Activated CD8-positive, alpha-beta memory T cell treated with anti-CD3 and anti-CD28 coated beads for 36 hours (primary cell): Measurements from ENCODE around the gene EFCAB8. TPM values are rescaled to one million over a fixed set of nuclear protein-coding genes. Genes with fewer than 3 reads are reported as not detected.
"Not testable (repeated sequence)": the region's sequence is repeated elsewhere in the genome, so short reads cannot be mapped to it uniquely, and the experiment has no call there.

Source experiments
- CTCF ChIA-PET: fragments of 350-600 bp; sonication (Branson Sonifier 250); formaldehyde crosslinking; loops from one replicate; lab custom pipeline; 2021; ENCODE audit warnings: antibody characterized with exemption; lab: Charles Lee
- POLR2A ChIA-PET: fragments of 350-600 bp; sonication (Branson Sonifier 250); formaldehyde crosslinking; loops from one replicate; lab custom pipeline; 2021; ENCODE audit warnings: antibody characterized with exemption; lab: Charles Lee
- total RNA-seq, 2 experiments: library from RNA; stranded (reverse); gene quantifications; one replicate each; pipeline ENCODE4 v1.2.3, GENCODE V29; 2021

EFCAB8 gene
- total RNA-seq, 2 experiments from 2014 or later, result 0.21 to 0.94 TPM

DNA sequence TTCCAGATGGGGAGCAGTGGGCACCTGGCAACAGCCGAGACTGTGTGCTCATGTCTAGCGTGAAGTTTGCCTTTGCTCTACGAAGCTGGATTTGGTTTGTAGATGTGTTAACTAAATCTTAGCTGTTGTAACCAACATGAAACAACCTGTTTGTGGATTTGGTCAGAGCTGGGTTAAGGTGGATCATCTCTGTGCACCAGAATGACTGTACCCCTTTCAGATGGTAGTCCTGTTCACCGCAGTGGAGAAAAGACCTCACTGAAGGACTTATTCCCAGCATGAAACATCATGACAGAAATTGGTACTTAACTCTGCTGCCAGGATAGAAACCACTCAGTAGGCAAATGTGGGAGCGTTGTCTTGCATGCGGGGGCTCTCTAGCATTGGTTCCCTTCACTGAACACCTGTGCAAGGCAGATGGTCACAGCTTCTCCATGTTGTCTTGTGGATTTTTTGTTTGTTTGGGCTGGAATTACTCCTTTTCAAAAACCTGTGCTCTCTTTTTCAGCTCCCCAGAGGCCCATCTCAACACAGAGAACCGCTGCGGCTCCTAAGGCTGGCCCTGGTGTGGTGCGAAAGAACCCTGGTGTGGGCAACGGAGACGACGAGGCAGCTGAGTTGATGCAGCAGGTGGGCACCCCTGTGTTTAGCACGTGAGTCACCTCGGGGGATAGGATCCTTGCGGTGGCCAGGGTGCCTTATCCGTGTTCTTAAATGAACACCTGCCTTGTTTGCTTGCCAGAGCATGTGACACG is 19.3 kb upstream of the EFCAB8 start:
- POLR2A ChIA-PET, result interaction anchor here (1.0 kb wide), 1 partner anchor 19 kb away, joined by 4 read pairs; no protein-coding TSS in a partner anchor
- CTCF ChIA-PET, result no interaction called here

GRCh38 chr20:32839982-32840285 is 18.8 kb upstream of the EFCAB8 start:
- ChIA-PET POLR2A (no interaction called here), CTCF (no interaction called here)

DNA sequence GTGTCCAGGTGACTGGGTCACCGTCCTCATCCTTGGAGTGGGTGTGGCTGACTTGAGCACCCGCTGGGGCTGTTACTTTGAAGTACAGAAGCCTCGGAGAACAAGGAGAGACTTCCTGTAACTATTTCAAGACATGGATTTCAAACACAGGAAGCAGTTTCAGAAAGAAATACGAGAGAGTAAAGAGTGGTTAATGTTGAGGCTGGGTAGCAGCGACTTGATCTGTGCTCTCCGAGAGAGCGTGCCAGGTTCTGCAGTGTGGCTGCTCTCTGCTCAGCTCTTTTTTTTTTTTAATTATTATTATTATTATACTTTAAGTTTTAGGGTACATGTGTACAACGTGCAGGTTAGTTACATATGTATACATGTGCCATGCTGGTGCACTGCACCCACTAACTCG is 17.5 kb upstream of the EFCAB8 start:
- ChIA-PET CTCF (no interaction called here), POLR2A (no interaction called here)

- CTCF ChIA-PET, result no interaction called here
- POLR2A ChIA-PET, result no interaction called here
Measured at GRCh38 chr20:32841632-32842031, 17.1 kb upstream of the EFCAB8 start.

GRCh38 chr20:32842688-32843524 is 15.8 kb upstream of the EFCAB8 start:
- POLR2A ChIA-PET, result interaction anchor here (0.6 kb wide), 1 partner anchor 15 kb away, joined by 3 read pairs; no protein-coding TSS in a partner anchor
- CTCF ChIA-PET, result no interaction called here

GRCh38 chr20:32845786-32846185 is 12.9 kb upstream of the EFCAB8 start:
- ChIA-PET POLR2A (no interaction called here), CTCF (no interaction called here)

GRCh38 chr20:32846852-32847251 is 11.9 kb upstream of the EFCAB8 start:
- CTCF ChIA-PET, result no interaction called here
- POLR2A ChIA-PET, result no interaction called here

DNA sequence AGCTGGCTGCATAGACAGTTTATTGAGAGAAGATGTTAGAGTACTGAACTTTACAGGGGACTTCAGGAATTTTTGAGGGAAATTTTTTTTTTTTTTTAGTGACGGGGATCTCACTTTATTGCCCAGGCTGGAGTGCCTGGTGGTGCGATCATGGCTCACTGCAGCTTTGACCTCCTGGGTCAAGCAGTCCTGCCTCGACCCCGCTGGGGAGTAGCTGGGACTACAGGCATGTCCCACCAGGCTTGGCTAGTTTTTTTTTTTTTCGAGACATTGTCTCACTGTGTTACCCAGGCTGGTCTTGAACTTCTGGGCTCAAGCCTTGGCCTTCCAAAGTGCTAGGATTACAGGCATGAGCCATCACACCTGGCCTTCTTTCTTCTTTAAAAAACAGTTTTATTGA is 10.8 kb upstream of the EFCAB8 start:
- CTCF ChIA-PET, result no interaction called here
- POLR2A ChIA-PET, result no interaction called here

DNA sequence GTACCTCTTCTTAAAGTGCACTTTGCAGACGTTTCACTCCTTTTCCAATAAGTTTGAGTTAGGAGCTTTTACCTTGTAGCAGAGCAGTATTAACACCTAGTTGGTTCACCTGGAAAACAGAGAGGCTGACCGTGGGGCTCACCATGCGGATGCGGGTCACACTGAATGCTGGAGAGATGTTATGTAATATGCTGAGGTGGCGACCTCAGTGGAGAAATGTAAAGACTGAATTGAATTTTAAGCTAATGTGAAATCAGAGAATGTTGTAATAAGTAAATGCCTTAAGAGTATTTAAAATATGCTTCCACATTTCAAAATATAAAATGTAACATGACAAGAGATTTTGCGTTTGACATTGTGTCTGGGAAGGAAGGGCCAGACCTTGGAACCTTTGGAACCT is 9.9 kb upstream of the EFCAB8 start:
- ChIA-PET POLR2A (no interaction called here), CTCF (interaction anchor here (1.3 kb wide), 1 partner anchor 71 kb away, joined by 3 read pairs; no protein-coding TSS in a partner anchor)

GRCh38 chr20:32849577-32849976 is 9.1 kb upstream of the EFCAB8 start:
- POLR2A ChIA-PET, result no interaction called here
- CTCF ChIA-PET, result interaction anchor here (1.3 kb wide), 1 partner anchor 72 kb away, joined by 3 read pairs; no protein-coding TSS in a partner anchor

GRCh38 chr20:32855387-32855786 is 3.3 kb upstream of the EFCAB8 start:
- CTCF ChIA-PET, result interaction anchor here (1.0 kb wide), 1 partner anchor 77 kb away, joined by 4 read pairs; no protein-coding TSS in a partner anchor
- POLR2A ChIA-PET, result interaction anchor here (0.6 kb wide), 1 partner anchor 38 kb away, joined by 4 read pairs; no protein-coding TSS in a partner anchor

DNA sequence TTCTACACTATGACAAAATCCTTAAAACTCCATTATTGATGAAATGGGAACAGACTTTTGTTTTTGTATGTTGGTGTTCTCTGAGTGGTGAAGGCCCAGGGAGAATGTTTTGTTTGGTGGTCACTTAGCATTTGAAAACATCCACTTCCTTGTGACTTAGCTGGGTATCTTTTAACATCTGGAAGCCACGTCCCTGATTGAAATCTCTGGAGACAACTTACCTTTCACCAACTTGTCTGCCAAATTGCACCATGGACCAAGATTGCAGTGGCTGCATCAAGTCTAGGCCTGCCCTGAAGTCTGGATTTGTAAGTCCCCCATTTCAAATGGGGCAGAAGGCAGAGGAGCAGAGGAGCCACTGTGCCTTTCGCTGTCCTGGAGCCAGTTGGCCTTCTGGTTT is 534 bp upstream of the EFCAB8 start:
- CTCF ChIA-PET, result no interaction called here
- POLR2A ChIA-PET, result interaction anchor here (0.7 kb wide), 1 partner anchor 15 kb away, joined by 3 read pairs; no protein-coding TSS in a partner anchor

GRCh38 chr20:32861446-32861845 is 2.7 kb downstream of the EFCAB8 start:
- CTCF ChIA-PET, result no interaction called here
- POLR2A ChIA-PET, result no interaction called here

GRCh38 chr20:32869562-32869961 is 10.8 kb downstream of the EFCAB8 start:
- ChIA-PET POLR2A (no interaction called here), CTCF (no interaction called here)

GRCh38 chr20:32870526-32870925 is 11.8 kb downstream of the EFCAB8 start:
- CTCF ChIA-PET, POLR2A ChIA-PET: not testable (repeated sequence)

- ChIA-PET CTCF (no interaction called here), POLR2A (no interaction called here)
Measured at GRCh38 chr20:32870985-32871384, 12.3 kb downstream of the EFCAB8 start.

DNA sequence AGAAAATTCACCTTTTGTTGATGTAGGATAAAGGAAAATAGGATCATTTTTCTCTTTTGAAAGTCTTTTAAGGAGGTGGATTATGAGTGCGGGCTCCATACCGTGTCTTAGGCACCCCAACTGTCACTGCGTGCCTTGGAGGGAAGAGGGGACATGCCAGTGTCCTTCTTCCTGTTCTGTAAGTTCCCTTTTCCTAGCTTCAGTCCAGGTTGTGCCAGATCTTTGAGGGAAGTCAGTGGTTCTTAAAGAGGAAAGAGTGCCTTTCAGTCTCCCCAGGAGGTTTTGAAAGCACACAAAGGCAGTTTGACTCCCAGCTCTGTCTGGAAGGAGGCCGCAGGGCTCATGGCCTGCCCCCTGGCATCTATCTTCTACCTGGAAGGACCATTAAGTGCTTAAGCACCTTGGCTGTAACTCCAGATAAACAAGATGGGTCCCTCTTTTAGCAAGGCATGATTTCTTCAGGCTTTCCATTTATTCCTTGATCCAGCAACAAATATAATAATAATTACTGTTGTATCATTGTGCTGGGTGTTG is 13.0 kb downstream of the EFCAB8 start:
- ChIA-PET CTCF (no interaction called here), POLR2A (no interaction called here)

GRCh38 chr20:32872266-32872665 is 13.5 kb downstream of the EFCAB8 start:
- CTCF ChIA-PET, result no interaction called here
- POLR2A ChIA-PET, result no interaction called here

- CTCF ChIA-PET, result no interaction called here
Measured at GRCh38 chr20:32875673-32876072, 16.9 kb downstream of the EFCAB8 start.

DNA sequence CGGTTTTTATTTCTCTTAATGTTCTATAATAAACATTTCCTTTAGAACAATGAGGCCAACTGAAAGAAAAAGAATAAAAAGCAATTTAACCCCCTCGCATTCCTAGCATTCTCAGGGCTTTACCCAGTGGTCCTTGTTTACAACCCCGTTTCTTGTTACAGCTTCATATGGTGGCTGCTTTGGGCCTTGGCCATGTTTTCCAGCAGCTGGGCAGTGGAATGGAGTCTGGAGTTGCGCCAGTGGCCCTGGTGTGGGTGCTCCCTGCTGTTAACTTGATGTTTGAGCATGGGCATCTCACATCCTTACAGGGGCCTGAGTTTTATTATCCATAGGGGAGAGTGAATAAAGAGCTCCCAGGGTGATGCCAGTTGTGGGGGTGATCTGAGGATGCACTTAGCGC is 18.8 kb downstream of the EFCAB8 start:
- ChIA-PET CTCF (no interaction called here), POLR2A (no interaction called here)

More at GRCh38 chr20:32875673-32876072, 16.9 kb downstream of the EFCAB8 start:
- POLR2A ChIA-PET, result no interaction called here
